UCSD-AML1 (cell line): ENCODE results near the gene NUP133.
"Not testable (repeated sequence)": the region's sequence is repeated elsewhere in the genome, so short reads cannot be mapped to it uniquely, and the experiment has no call there.

ENCODE experiments used
- DNase-seq: peaks from one replicate; lab custom pipeline; 2025; ENCODE audit not compliant: unreplicated experiment; lab: John Stamatoyannopoulos, UW

Gene NUP133

GRCh38 chr1:229420224-229420623 lies 87.9 kb downstream of the NUP133 start:
- no peak for DNase-seq

- not testable (repeated sequence) for DNase-seq
These were observed 89.6 kb downstream of the NUP133 start for GRCh38 chr1:229418586-229418985.

- not testable (repeated sequence) for DNase-seq
These were observed 95.3 kb downstream of the NUP133 start for GRCh38 chr1:229412810-229413209.

GRCh38 chr1:229412056-229412455 lies 96.1 kb downstream of the NUP133 start:
- no peak for DNase-seq

DNA sequence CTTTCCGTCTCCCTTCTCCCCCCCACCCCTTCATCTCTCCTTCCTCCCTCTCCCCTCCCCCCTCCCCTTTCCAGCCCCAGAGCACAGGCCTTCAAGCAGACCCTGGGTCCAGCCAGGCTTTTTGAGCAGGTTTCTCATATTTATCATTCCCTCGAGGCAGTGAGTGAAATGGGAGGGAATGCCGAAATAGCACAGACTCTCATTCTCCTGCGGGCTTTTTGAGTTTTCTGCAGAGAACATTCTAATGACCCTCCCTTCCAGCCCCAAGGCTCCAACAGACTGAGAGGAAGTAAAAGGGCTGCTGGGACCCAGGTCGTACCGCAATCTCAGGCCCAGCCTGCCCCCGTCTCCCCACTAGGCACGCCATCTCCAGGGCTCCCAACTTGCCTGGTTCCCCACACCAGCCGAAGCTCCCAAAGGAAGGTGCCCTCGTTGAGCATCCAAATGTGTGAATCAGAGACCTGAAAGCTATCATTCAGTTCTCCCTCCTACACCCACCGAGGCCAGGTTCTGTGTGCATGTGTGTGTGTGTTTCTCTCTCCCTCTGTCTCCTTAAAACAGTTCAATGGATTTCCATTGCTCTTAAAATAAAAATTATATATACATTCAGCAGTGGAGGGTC lies 96.6 kb downstream of the NUP133 start:
- DNase-seq = no peak

GRCh38 chr1:229410692-229411433 lies 97.3 kb downstream of the NUP133 start:
- peak; percentile 64 for DNase-seq

DNA sequence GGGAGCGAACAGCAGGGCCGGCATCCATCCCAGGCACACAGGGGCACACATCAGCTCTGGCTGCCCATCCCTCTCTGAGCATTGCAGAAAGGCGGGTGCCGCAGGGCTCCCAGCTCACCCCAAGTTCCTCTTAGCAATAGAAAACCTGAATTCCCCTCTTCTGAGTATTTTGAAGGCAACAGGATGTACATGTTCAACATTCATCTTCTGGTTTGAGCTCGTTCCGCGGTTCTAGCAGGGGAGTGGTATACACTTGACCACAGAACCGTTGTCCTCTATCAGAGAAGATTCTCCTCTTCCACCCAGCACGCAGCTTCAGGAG lies 97.8 kb downstream of the NUP133 start:
- DNase-seq = no peak

- DNase-seq = no peak
These were observed 98.3 kb downstream of the NUP133 start for GRCh38 chr1:229409616-229410369.

- DNase-seq = no peak
These were observed 99.6 kb downstream of the NUP133 start for GRCh38 chr1:229408458-229409037.

GRCh38 chr1:229407206-229408026 lies 100.7 kb downstream of the NUP133 start:
- DNase-seq = no peak

GRCh38 chr1:229406798-229407197 lies 101.3 kb downstream of the NUP133 start:
- DNase-seq = no peak

DNA sequence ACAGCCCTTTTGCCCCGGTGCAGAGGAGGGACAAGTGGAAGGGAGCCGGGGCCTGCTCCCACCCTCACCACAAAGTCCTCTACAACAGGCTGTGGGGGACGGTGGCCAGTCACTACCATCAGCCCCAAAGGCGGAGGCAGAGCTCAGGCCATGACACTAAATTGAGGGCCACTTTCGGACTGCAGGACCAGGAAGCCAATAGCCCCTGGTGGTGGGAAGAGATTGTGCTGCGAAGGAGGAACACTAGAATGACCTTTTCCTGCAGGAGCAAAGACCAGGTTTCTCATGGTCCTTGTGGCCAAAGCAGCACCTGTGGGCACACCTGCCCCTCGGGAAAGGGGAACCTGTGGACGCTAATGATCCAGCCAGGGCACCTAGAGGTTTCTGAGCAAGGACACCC lies 104.6 kb downstream of the NUP133 start:
- no peak for DNase-seq

GRCh38 chr1:229402993-229403392 lies 105.1 kb downstream of the NUP133 start:
- DNase-seq = no peak

GRCh38 chr1:229402329-229402728 lies 105.8 kb downstream of the NUP133 start:
- not testable (repeated sequence) for DNase-seq

DNA sequence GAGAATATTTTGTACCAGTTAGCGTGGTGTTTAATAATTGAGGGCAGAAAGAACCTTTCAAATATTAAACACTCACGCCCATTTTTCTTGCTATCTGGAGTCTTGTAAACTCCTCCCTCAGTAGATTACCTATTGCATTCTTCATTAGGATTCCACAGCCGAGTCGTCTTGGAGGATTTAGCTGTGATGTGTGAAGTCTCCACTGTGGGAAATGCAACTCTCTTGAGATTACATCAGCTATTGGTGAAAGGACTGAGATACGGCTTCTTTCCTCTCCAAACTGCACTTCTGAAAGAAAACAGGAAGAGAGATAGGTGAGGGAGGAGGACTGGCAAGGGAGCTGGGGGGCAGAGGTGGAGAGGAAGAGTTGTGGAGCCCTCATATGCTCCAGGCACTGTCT lies 110.4 kb downstream of the NUP133 start:
- no peak for DNase-seq

GRCh38 chr1:229396585-229397206 lies 111.4 kb downstream of the NUP133 start:
- DNase-seq = no peak

DNA sequence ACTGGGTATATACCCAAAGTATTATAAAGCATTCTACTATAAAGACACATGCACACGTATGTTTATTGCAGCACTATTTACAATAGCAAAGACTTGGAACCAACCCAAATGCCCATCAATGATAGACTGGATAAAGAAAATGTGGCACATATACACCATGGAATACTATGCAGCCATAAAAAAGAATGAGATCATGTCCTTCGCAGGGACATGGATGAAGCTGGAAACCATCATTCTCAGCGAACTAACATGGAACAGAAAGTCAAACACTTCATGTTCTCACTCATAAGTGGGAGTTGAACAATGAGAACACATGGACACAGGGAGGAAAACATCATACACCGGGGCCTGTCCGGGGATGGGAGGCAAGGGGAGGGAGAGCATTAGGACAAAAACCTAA lies 113.6 kb downstream of the NUP133 start:
- DNase-seq = not testable (repeated sequence)

DNA sequence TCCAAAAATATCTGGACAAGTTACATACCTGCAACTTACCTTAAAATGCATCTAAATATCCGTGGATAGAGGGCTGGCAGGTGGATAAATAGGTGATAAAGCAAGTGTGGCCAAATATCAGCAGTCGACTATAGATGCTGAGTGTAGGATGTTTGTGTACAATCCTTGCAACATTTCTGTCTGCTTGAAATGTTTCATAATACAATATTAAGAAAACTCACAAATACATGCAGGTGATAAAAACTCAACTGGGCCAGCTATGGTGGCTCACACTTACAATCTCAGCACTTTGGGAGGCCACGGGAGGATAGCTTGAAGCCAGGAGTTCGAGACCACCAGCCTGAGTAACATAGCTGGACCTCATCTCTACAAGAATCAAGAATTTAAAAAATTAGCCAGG lies 115.2 kb downstream of the NUP133 start:
- DNase-seq = no peak
